ENCODE measurements around the gene TNRC6B. TPM values are rescaled to one million over a fixed set of nuclear protein-coding genes. Genes with fewer than 3 reads are reported as not detected.

TNRC6B gene
- total RNA-seq, 4 donors from 2014 or later = 32.6 to 37.1 (median 36.7) TPM

DNA sequence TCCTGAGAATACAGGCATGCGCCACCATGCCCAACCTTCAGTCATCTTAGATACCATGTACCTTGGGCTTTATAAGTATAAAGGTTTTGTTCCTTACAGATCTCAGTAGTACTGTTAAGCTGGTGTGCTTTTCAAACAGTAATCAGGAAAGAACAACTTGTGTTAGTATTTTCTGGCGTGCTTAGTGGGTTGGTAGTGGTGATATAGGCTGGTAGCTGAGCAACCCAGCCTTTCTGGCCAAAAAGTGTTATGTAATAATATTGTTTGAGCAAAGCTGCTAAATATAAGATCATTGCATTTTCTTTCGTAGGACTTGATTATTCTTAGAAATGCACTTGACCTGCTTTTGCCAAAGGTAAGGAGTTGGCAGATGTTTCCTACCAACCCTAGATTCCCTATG is 175.0 kb downstream of the TNRC6B start:
- TF ChIP-seq, protein P1, sequence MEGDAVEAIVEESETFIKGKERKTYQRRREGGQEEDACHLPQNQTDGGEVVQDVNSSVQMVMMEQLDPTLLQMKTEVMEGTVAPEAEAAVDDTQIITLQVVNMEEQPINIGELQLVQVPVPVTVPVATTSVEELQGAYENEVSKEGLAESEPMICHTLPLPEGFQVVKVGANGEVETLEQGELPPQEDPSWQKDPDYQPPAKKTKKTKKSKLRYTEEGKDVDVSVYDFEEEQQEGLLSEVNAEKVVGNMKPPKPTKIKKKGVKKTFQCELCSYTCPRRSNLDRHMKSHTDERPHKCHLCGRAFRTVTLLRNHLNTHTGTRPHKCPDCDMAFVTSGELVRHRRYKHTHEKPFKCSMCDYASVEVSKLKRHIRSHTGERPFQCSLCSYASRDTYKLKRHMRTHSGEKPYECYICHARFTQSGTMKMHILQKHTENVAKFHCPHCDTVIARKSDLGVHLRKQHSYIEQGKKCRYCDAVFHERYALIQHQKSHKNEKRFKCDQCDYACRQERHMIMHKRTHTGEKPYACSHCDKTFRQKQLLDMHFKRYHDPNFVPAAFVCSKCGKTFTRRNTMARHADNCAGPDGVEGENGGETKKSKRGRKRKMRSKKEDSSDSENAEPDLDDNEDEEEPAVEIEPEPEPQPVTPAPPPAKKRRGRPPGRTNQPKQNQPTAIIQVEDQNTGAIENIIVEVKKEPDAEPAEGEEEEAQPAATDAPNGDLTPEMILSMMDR (IDR thresholded peaks at IDR 0.05; ENCODE audit: low read depth) = no peak

DNA sequence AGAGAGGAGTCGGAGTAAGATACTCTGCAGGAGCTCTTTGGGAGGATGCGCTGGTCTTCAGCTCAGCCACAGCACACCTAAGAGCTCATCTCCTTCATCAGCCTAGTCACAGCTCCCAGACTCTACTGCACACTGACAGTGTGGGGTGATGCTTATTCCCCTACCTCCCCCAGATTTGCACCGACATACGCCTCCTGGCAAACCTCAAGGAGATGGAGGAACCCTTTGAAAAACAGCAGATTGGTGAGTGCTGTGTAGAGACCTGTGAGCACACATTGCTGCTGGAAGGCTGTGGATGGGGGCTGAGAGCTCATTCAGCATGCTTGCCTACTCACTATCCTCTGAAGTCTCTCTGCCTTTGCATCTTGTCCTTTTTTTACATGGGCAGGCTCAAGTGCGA is 183.4 kb downstream of the TNRC6B start:
- TF ChIP-seq, protein P1 (IDR thresholded peaks at IDR 0.05; ENCODE audit: low read depth) = no peak

DNA sequence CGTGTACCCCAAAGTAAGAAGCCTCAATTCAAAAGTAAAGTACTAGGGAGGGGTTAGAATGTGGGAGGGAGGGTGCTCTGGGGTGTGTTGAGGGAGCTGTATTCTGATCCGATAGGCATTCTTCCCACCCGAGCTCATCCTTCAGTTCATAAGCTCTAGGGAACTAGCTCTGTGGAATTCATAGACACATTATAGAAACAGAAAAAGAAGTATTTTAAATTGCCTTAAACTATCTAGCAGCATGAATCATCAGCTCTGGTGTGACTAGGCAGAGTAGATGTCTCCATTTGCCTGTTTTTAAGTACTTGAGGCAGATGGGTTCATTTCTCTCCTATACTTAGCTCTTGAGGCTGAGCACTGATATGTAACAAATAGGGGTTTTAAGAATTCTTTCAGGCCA is 185.3 kb downstream of the TNRC6B start:
- TF ChIP-seq, protein P1 (IDR thresholded peaks at IDR 0.05; ENCODE audit: low read depth) = no peak

DNA sequence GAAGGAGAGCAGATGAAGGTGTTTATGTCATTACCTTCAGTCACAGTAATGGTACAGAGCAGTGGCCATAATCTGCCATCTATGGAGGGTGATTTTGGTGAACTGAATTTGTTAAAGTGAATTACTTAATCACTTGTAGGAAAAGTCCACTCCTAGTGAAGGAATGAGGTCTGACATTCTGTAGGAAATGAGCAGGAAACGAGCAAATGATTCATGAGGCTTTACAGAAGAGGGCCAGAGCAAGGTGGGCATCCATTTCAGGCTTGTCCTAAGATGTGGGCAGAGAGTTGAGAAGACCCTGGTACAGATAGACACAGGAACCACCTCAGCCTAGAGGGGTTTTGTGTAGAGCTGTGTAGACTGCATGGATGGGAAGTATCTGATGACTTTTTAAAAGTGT is 186.7 kb downstream of the TNRC6B start:
- TF ChIP-seq, protein P1 (IDR thresholded peaks at IDR 0.05; ENCODE audit: low read depth) = no peak

DNA sequence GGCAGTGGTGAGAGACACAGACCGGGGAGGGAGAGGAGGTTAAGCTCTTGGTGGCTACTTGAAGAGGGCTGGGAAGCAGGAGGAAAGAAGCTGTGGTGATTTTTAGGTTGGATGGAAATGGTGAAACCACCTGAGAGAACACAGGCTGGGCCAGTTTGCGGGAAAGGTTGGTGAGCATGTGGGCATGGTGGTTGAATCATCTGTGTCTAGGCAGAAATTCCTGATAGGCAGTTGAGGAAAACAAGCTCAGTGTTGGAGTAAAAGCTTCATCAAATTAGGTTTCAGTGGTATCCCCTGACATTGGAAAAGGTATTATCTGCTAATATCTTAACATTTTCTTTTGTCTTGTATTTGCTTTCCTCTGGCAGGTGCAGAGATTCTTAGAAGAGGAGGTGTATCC is 188.3 kb downstream of the TNRC6B start:
- TF ChIP-seq, protein P1 (IDR thresholded peaks at IDR 0.05; ENCODE audit: low read depth) = no peak

DNA sequence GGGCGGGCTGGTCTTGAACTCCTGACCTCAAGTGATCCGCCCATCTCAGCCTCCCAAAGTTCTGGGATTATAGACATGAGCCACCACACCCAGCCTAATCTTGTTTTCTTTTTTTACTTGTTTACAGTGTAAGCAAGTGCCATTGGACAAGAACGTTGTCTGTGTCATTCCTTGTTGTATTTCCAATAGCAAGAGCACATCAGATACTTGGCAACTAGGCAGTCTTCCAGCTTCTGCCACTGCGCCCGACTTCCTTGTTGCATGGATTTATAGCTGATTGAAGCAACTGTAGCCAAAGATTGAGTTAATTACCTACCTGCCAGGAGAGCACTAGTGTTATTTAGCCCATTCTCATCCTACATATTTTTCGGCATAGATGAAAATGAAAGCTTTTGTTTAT is 189.6 kb downstream of the TNRC6B start:
- TF ChIP-seq, protein P1 (IDR thresholded peaks at IDR 0.05; ENCODE audit: low read depth) = no peak

DNA sequence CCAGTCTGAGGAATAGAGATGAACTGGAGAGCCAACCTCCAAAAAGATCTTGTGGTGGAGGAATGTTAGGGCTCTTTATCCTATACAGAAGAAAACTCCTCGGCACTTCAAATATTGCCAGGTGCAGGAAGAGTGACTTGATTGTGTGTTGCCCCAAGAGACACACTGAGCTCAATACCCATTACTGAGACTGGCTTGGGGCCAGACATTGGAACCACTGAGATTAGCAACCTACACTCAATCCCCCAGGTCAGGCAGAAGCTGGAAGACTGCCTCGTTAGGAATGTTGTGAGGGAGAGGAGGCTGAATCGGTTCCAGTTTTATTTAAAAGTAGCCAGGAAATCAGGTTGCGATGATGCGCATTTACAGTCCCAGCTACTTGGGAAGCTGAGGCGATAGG is 190.3 kb downstream of the TNRC6B start:
- TF ChIP-seq, protein P1 (IDR thresholded peaks at IDR 0.05; ENCODE audit: low read depth) = no peak
